GM13977 (cell line): Measurements from ENCODE around the gene NRM.
"Not testable (repeated sequence)": the region's sequence is repeated elsewhere in the genome, so short reads cannot be mapped to it uniquely, and the experiment has no call there.

Source experiments
- DNase-seq: peaks from one replicate; pipeline ENCODE4 v3.0.0; 2012; ENCODE audit warnings: low spot score
- in situ Hi-C: fragments of 300-500 bp; cut with MboI; formaldehyde crosslinking; loops from one replicate; pipeline ENCODE4 v1.12.0; 2022; ENCODE audit warnings: low sequenced_read_pairs, low pct_unique_long_range_greater_than_20kb, mixed read lengths, inconsistent platforms; ENCODE audit not compliant: unreplicated experiment
- TF ChIP-seq, protein P1 (sequence below): IDR thresholded peaks from 2 replicates; pipeline ENCODE4 v1.5.1; 2012; ENCODE audit warnings: mild to moderate bottlenecking, control low read depth; ENCODE audit not compliant: insufficient read depth; ENCODE audit errors: extremely low read depth, missing control alignments

Gene NRM

DNA sequence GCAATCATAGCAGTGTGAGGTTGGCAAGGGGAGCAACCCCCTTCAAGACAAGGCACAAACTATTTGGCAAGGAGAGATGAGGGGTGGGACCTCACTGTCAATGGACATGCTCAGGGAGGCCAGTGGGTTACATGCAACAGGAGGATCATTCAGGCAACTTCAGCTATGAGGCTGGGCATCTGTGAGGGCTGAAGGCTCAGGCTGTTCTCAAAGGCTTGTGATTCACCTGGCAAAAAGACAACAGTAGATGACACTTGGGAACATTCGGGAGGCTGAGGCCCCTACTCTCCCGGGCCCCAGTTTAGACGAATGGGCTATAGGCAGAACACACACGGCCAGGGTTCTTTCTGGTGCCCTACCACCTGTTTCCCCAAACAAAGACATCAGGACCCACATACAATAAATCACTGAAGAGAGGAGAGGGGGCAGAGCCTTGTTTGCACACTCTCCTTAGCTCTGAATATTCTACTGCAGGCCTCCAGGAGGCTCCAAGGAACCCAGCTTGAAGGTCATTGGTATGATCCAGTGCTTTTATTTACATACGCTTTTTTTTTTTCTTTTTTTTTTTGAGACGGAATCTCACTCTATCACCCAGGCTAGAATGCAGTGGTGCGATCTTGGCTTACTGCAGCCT, 37.3 kb upstream of the NRM start:
- TF ChIP-seq, protein P1, sequence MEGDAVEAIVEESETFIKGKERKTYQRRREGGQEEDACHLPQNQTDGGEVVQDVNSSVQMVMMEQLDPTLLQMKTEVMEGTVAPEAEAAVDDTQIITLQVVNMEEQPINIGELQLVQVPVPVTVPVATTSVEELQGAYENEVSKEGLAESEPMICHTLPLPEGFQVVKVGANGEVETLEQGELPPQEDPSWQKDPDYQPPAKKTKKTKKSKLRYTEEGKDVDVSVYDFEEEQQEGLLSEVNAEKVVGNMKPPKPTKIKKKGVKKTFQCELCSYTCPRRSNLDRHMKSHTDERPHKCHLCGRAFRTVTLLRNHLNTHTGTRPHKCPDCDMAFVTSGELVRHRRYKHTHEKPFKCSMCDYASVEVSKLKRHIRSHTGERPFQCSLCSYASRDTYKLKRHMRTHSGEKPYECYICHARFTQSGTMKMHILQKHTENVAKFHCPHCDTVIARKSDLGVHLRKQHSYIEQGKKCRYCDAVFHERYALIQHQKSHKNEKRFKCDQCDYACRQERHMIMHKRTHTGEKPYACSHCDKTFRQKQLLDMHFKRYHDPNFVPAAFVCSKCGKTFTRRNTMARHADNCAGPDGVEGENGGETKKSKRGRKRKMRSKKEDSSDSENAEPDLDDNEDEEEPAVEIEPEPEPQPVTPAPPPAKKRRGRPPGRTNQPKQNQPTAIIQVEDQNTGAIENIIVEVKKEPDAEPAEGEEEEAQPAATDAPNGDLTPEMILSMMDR, result no peak
- DNase-seq, result no peak
- in situ Hi-C loops, result loop anchor here (5.0 kb wide), 1 partner anchor 46 kb away; no protein-coding TSS in a partner anchor

DNA sequence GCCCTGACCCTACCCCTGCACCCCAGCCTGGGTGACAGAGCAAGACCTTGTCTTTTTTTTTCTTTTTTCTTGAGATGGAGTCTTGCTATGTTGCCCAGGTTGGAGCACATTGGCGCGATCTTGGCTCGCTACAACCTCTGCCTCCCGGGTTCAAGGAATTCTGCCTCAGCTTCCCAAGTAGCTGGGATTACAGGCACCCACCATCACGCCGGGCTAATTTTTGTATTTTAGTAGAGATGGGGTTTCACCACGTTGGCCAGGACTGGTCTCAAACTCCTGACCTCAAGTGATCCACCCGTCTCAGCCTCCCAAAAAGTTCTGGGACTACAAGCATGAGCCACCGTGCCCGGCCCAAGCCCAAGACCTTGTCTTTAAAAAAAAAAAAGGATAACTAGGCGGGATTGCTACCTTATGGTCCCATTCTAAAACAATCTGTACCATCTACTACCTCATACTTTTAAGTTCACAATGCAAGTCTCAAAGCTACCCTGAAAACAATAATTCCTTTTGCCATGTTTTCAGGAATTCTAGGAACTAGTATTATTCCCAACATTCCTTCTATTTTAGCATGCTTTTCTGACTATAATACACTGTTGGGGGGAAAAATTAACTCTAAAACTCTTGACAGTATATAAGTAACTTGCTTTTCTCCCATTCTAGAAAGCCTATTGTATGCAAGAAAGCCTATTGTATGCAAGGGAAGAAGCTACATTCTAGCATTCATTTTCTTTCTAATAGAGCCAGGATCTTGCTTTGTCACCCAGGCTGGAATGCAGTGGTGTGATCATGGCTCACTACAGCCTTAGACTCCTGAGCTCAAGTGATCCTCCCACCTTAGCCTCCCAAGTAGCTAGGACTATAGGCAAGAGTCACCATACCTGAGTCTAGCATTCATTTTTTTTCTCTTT, 36.0 kb upstream of the NRM start:
- TF ChIP-seq, protein P1, result no peak
- in situ Hi-C loops, result loop anchor here (5.0 kb wide), 1 partner anchor 44 kb away; no protein-coding TSS in a partner anchor
- DNase-seq, result no peak

DNA sequence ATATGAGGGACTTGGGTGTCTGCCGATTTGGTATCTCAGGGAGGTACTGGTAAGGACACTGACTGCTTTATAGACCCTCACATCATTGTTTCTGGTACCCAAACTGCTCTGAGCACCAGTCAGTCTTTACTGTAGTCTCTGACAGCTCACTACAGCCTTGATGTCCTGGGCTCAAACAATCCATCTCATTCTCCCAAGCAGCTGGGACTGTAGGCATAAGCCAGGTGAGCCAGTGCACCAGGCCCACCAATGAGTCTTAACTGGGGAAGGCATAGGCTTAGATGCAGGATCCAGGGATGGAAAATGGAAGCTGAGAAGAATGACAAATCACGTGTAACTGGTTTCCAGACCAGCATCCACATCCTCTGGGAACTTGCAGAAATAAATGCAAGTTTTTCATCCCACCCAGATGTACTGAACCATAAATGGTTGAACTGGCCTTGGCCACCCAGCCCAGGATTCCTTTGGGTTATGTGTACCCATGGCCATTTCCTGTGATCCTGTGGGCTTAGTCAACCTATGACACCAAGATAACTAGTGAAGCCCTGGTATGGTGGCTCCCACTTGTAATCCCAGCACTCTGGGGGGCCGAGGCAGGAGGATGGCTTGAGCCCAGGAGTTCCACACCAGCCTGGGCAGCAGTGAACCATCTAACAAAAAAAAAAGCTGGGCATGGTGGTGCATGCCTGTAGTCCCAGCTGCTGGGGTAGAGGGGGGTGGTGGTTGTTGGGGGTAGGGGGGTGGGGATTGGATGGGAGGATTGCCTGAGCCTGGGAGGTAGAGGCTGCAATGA, 35.1 kb upstream of the NRM start:
- in situ Hi-C loops, result loop anchor here (5.0 kb wide), 1 partner anchor 44 kb away; no protein-coding TSS in a partner anchor
- TF ChIP-seq, protein P1, result no peak
- no peak for DNase-seq

DNA sequence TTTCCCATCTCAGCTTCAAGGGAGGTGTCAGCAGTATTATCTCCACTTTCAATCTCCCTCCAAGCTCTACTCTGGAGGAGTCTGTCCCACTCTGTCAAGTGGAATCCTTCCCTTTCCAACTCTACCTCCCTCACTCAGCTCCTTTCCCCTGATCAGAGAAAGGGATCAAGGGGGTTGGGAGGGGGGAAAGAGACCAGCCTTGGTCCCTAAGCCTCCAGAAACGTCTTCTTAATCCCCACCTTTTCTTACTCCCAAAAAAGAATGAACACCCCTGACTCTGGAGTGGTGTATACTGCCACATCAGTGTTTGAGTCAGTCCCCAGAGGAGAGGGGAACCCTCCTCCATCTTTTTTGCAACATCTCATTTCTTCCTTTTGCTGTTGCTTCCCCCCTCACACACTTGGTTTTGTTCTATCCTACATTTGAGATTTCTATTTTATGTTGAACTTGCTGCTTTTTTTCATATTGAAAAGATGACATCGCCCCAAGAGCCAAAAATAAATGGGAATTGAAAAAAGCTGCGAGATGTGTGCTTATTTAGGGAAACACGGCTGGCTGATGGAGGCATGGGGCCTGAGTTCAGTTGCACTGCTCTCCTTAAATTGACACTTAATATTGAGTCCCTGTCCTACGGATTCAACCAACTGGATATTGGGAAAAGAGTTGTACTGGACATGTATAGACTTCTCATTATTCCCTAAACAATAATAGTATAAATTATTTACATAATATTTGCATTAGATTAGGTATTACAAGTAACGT, 34.3 kb upstream of the NRM start:
- no peak for DNase-seq
- TF ChIP-seq, protein P1, result no peak
- in situ Hi-C loops, result loop anchor here (5.0 kb wide), 1 partner anchor 43 kb away; no protein-coding TSS in a partner anchor

DNA sequence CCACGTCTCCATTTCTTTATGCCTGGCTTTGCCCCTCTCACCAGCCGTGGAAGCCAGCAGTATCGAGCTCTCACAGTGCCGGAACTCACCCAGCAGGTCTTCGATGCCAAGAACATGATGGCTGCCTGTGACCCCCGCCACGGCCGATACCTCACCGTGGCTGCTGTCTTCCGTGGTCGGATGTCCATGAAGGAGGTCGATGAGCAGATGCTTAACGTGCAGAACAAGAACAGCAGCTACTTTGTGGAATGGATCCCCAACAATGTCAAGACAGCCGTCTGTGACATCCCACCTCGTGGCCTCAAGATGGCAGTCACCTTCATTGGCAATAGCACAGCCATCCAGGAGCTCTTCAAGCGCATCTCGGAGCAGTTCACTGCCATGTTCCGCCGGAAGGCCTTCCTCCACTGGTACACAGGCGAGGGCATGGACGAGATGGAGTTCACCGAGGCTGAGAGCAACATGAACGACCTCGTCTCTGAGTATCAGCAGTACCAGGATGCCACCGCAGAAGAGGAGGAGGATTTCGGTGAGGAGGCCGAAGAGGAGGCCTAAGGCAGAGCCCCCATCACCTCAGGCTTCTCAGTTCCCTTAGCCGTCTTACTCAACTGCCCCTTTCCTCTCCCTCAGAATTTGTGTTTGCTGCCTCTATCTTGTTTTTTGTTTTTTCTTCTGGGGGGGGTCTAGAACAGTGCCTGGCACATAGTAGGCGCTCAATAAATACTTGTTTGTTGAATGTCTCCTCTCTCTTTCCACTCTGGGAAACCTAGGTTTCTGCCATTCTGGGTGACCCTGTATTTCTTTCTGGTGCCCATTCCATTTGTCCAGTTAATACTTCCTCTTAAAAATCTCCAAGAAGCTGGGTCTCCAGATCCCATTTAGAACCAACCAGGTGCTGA, 33.3 kb upstream of the NRM start:
- in situ Hi-C loops, DNase-seq: not testable (repeated sequence)

DNA sequence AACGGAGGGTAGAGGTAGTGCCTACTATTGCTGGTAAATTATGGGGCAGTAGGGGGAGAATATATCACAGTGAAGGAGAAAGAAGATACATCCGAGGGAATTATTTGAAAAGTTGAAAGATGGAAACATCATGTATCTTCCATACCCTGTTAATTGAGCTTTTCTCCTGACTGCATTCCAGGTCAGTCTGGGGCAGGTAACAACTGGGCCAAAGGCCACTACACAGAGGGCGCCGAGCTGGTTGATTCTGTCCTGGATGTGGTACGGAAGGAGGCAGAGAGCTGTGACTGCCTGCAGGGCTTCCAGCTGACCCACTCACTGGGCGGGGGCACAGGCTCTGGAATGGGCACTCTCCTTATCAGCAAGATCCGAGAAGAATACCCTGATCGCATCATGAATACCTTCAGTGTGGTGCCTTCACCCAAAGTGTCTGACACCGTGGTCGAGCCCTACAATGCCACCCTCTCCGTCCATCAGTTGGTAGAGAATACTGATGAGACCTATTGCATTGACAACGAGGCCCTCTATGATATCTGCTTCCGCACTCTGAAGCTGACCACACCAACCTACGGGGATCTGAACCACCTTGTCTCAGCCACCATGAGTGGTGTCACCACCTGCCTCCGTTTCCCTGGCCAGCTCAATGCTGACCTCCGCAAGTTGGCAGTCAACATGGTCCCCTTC, 32.5 kb upstream of the NRM start:
- in situ Hi-C loops, result not testable (repeated sequence)

More for the DNA sequence above, 32.5 kb upstream of the NRM start:
- DNase-seq, result not testable (repeated sequence)
